Cardiac septum (tissue), 1 donor: ENCODE measurements around the gene LRP6. TPM values are rescaled to one million over a fixed set of nuclear protein-coding genes. Genes with fewer than 3 reads are reported as not detected.
"Not testable (repeated sequence)": the region's sequence is repeated elsewhere in the genome, so short reads cannot be mapped to it uniquely, and the experiment has no call there.

Source experiments
- DNase-seq: peaks from one replicate; pipeline ENCODE4 v3.0.0-alpha.2; 2020; ENCODE audit warnings: low spot score
- intact Hi-C: fragments of 100-400 bp; cut with DNase I; formaldehyde crosslinking; loops from one replicate; pipeline ENCODE4 v1.14.0; 2022
- total RNA-seq: library from RNA; stranded (reverse); fragmentation: NEBNext Ultra II Directional; extraction: Animal tissue kit (Norgen Biotek cat#: 25700); gene quantifications from one replicate; pipeline ENCODE4 v1.2.1, GENCODE V29; 2021
- donor health status: DM: no; HTN: no; CAD: no.

The LRP6 gene
- total RNA-seq, 1 donor from 2014 or later = 27.4 TPM

DNA sequence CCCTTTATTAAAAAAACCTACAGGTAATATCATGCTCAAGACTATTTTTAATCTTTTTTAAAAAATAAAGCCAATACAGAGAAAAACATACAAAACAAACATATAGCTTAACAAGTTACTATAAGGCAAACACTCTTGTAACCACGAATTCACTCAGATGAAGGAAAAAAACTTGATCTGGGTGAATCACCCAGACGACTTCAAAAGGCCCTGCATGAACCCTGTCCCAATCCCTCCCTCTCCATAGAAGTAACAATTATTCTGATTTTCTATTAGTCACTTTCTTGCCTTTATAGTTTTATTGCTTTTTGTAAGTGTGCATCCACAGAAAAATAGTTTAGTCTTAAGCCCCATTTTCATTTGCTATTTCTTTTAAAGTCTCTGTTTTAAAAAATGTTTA, 72.6 kb downstream of the LRP6 start:
- intact Hi-C loops = no loop called here
- DNase-seq = no peak

DNA sequence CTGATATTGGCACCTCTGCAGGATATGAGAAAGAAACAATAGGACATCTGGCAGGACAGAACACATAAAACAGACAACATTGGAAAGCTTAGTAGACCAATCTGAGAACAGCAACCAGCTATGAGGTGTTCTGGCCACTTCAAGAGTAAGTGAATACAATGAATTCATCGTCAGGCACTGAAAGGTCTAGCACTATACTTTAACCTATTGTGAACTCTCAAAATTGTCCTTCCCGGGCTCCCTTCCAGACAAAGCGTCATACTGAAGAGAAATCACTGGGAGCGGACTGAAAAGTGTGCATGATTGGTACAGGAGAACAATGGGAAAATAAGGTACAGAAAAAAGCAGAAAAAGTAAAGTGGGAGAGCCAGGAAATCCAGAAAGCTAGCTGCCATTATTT, 75.8 kb downstream of the LRP6 start:
- DNase-seq = no peak
- intact Hi-C loops = no loop called here

DNA sequence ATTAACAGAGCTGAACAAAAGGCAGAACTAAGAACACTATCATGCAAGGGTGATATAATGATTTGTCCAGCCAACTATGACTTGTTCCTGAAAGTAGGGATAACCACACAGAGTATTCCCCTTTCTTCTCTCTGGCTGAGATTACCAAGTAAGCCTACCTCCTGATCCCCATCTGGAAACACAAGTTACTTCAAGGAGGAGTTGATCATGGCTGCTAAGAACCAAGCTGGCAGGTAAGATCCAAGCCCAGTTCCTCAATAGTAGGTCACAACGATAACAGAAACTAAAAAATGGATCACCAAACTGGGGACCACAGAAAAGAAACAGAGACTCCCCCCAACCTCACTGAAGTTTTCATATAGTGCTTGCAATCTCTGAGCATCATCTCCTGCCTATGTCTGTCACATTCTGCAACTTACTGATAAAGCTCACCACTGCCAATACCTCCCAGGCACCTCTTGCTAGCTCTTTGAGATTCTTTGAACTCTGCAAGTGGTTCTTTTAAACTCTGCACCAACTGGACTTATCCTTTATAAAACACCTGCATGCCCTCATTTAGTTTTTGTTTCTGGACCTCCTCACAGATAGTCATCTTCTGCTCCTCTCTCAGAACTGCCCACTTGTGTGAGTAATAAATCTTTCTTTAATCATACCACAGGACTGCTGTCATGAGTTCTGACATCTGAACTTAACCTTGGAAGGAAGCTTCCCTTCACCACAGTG, 76.6 kb downstream of the LRP6 start:
- DNase-seq = no peak

DNA sequence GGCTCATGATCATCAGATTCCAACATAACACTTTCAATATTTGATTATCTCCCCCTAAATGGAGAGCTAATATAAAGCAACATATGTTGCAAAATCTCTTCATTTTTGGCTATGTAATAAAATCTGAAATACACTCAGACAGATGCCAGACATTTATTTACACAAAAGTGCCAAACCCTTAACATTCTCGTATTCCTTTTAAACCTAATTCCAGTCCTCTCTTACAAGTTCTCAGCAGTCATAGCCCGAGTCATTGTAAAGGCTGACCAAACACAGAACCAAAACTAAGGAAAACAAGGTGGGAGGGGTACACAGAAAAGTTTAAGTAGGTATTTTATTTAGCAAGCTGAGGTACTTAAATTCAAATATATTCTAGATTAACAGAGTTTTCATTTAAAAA, 81.4 kb downstream of the LRP6 start:
- intact Hi-C loops = no loop called here
- DNase-seq = no peak

More for the DNA sequence above, 76.6 kb downstream of the LRP6 start:
- intact Hi-C loops = no loop called here

DNA sequence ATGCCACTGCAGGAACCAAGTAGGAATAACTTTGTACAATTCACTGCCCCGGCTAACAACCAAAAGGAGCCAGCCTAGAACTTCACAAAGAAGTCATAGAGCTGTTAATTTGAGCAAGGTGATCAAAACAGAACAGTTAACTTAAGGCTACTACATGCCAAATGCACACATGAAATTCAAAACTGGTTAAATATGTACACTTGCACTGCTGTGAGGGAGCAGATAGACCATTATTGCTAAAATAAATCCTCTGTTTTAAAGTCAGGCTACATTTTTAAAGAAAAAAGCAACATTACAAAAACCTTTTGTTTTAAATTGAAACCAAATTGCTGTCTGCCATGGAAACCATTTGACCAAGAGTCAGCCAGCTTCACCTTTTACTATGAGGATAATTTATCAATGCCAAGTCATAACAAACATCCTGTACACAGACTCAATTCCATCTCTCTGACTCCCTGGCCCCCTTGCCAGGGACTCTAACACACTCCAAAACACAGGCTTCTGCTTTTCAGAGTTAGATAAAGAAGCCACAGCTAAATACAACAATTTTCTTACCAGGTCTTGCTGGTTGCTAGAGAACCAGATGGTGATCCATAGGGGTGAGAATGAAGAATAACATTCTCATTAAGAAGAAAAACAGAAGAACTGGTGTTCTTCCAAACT, 84.0 kb downstream of the LRP6 start:
- DNase-seq = no peak
- intact Hi-C loops = no loop called here

DNA sequence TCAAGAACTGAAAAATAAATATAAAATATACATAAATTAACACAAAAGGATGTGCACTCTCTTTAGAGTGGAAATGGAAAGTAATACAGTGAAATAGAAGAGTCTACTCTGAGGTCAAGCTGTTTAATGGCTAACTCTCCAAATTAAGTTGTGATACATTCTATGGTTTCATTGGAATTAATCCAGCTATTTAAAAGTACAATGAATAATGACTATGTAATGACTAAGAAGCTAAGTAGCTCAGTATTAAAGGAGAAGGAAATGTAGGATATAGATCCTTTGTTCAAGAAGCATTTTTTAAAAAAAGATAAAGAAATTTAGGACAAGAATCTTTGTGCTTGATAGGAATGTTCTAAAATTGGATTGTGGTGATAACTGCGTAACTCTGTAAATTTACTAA, 85.3 kb downstream of the LRP6 start:
- intact Hi-C loops = no loop called here
- DNase-seq = no peak

DNA sequence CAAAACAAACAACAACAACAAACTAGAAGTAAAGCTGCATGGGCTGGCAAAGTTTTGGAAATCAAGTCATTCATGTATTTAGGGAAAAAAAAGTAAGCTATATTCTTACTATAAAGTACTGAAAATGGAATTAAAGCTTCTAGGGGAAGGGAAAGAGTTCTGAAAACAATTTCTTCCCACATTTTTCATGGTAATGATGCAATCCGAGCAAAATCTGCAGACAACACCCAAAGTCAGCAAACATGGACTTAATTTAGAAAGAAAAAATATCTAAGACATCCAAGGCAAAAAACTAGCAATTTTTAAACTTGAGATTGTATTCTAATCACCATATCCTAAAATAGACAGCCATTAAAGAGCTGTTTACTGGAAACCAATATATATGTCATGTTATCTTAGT, 86.3 kb downstream of the LRP6 start:
- intact Hi-C loops = no loop called here
- DNase-seq = no peak

DNA sequence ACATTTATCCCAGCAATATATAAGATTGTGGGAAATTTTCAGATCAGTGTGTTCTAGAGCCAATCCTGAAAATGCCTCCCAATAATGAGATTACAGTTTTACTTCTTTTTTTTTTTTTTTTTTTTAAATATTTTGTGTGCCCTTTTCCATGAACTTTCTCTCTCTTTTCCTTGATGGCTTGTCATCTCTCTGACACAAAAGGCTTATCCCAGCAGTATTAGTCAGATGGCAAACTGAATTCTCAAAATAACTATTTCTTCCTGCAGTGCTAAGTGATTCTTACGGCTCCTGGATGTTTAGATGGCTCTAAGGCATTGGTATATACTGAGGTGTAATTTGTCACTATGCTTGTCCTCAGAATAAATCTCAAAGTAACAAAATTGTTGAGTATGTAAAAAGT, 86.7 kb downstream of the LRP6 start:
- no peak for DNase-seq
- intact Hi-C loops = no loop called here

DNA sequence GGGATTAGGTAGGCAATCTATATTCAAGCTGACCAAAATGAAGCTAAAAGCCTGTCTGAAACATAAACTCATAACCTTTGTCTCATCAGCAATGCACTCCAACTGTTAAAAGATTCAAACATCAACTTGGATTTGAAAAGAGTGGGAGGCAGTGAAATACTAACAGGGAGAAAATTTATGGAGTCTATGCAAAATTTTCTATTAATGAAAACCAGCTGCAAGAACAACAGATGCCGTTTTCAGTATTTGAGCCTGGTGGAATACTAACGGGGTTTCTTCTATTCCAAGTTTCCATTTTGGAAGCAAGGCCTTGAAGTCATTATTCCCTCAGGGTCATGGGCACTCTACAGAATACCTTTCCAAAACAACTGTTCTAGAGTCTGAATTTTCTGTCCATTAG, 88.3 kb downstream of the LRP6 start:
- no peak for DNase-seq
- intact Hi-C loops = no loop called here

DNA sequence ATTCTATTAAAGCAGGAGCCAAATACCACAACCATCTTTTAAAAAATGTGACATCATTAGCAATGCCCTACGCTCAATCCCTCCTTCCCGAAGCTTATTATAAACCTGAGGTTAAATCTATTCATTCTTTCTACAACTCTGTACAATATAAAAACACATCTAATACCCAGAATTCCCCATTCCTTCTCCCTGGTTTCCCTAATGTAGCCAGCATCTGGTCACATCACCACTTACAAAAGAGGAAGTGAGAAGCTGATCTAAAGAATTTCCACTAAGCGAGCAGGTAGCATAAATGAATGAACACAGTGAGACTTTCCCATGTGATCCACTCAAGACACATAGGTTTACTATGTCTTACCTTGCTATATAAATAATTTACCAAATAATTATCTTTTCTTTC, 90.4 kb downstream of the LRP6 start:
- DNase-seq = no peak
- intact Hi-C loops = no loop called here

DNA sequence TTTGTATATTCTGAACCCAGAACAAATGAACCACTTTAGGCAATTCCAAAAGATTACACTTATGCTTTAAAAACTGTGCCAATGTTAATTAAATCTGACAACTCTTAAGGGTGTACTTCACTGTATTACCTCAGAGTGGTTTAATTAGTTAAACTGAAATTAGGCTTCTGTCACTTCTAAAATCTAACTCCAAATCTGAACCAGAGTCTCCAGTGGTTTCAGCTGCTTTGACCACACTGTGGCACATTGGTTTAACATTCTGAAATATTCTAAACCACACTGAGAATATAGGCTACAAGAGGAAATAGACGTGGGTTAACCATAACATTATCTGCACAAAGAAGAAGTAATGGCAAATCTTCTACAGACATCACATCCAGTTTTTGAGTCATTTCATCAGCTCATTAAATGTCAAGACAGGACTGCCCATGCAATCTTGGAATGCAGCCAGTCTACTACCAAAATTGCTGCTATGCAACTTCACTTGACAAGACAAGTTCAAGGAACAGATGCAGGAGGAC, 94.8 kb downstream of the LRP6 start:
- DNase-seq = no peak
- intact Hi-C loops = no loop called here

DNA sequence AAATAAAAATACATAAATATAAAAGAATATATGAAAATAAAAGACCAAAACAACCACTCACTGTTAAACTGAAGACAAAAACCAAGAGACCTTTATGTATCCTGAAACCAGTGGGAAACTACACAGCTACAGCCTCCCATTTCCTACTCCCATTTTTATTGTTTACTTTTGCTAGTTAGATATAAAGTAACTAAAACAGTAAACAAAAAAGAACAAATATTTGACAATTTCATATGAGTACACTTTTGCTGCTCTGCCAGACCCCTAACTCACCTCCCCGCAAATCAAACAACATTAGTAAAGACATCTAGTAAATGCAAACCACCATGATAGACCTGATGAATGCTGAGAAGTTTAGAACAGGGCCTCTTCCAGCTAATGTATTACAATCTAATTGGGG, 99.0 kb downstream of the LRP6 start:
- no peak for DNase-seq
- intact Hi-C loops = no loop called here

DNA sequence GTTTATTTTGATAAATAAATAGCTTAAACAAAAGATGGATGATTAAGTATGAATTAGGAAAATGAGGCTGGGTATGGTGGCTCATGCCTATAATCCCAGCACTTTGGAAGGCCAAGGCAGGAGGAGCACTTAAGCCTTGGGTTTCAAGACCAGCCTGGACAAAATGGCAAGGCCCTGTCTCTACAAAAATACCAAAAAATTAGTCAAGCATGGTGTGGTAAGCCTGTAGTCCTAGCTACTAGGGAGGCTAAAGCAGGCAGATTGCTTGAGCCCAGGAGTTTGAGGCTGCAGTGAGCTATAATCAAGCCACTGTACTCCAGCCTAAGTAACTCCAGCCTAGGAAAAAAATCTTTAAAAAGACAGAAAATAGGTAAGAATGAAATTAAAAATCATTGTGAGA, 100.1 kb downstream of the LRP6 start:
- DNase-seq = no peak
- intact Hi-C loops = no loop called here

DNA sequence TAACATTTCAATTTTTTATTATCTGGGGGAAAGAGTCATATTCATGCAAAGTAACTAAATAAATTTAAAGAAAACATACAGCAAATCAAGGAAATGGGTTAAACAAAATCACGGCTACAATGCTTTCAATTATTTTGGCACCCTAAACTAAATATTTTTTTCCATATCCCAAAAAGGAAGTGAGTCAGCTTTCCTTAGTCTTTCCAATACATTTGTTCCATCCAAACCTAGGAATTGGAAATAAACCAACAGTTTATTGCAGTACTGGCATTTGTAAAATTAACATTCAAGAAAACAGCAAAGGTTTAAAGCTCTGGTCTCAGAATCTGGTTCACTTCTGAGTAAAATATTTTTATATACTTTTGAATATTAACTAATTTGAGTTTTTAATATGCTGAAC, 106.9 kb downstream of the LRP6 start:
- intact Hi-C loops = no loop called here
- no peak for DNase-seq

DNA sequence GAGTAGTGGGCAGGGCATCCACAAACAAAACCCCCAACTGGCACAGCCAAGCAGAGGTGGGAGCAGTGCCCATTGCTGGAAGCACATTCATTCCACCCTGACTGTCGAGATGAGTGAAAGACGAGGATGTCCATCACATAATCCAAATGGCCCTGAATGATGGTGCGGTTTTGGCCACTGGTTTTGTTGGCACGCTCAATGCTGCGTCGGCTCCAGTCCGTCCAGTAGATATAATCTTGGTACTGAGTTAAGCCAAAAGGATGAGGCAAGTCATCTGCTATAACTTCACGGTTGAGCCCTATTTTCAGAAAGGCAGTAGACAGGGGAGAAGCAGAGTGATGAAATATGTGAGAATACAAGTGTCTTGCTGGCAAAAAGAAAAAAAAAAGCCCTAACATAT, 108.0 kb downstream of the LRP6 start:
- intact Hi-C loops = no loop called here
- no peak for DNase-seq

DNA sequence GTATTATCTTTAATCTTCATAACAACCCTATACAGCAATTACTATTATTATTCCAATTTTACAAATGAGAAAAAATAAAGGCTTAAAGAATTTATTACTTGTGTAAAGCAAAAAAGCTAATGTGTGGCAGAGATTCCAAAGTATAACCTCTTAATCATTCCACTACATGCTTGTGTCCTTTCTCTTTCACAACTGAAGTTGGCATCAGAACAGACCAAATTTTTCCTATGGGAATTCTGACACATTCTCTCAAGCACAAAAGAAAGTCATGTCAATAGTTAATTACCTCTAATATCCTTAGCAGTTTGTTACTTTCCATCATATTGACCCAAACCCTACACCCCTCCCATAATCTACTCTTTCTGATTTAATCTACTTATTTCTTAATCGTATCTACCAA, 109.4 kb downstream of the LRP6 start:
- DNase-seq = no peak
- intact Hi-C loops = no loop called here

DNA sequence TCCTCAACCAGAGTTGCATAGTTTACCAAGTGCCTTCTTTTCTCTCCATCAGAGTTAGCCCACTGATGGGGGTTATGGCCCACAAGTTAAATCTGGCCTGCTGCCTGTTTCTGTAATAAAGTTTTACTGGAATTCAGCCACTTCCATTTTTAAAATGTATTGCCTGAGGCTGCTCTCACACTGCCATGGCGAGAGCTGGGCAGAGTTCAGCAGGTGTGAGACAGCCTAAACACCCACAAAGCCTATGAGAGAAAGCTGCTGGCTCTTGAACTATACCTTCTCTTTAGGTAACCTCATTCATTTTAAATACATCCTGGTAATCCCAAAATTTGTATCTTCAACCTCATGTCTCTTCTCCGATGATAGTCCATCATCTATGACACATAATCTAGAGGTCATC, 110.0 kb downstream of the LRP6 start:
- intact Hi-C loops = no loop called here

DNA sequence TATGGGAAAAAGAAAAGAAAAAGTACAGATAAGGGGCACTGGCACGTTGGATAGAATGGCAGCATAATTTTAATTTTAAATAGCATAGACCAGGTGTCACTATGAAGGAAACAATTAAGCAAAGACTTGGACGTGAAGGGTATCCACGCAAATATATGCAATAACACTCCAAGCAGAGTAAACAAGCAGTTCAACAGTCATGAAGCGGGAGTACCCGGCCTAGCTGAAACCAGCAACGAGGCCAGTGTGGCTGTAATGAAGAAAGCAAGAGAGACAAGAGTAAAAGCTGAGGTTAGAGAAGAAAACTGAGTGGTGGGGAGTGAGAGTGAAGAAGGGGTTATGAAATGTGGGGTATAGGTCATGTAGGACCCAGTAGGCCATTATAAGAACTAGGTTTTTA, 110.7 kb downstream of the LRP6 start:
- DNase-seq = no peak
- intact Hi-C loops = no loop called here

More for the DNA sequence above, 110.0 kb downstream of the LRP6 start:
- DNase-seq = no peak

DNA sequence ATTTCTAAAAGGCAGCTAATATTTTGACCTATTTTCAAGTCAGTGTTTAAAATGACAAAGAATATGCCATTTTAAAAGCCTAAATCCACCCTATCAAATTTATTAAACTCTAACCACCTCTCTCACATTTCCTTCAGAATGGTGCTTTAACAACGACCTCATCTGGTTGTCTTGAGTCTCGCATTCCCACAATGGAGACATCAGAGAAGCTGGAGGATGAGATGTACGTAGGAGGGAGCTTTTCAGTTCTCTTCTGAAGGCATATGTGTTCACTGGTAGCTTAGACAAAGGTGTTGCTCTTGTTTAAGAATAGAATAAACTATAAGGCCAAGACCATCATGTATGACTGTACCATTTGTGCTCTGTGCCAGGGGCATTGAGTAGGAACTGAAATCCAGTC, 113.2 kb downstream of the LRP6 start:
- no peak for DNase-seq
- intact Hi-C loops = no loop called here

DNA sequence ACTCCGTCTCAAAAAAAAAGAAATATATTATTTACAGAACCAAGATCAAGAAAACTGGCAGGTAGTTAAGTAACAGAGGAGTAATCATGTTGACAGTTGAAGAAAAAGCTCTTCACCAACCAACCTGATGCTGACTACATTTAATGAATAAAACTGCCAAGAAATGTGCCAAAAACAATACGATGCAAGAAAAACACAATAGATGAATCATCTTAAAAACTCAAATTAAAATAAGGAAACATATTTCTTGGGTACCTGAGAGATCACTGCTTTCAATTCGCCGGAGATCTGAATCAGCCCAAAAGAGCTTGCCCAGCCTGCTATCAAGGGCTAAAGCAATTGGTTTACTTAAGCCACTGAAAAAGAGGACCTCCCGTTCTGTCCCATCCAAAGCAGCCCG, 119.7 kb downstream of the LRP6 start:
- DNase-seq = no peak
- intact Hi-C loops = no loop called here

DNA sequence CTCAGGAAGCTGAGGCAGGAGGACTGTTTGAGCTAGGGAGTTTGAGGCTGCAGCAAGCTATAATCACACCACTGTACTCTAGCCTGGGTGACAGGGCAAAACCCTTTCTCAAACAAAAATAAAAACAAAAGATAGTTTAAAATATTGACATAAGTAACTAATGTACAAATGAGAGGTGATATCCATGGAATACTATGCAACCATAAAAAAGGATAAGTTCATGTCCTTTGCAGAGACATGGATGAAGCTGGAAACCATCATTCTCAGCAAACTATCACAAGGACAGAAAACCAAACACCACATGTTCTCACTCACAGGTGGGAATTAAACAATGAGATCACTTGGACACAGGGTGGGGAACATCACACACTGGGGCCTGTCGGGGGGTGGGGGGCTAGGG, 122.3 kb downstream of the LRP6 start:
- intact Hi-C loops = not testable (repeated sequence)

More for the DNA sequence above, 122.3 kb downstream of the LRP6 start:
- not testable (repeated sequence) for DNase-seq
